ENCODE data around the gene ABCA5. TPM values are rescaled to one million over a fixed set of nuclear protein-coding genes. Genes with fewer than 3 reads are reported as not detected.

The ABCA5 gene
- total RNA-seq, 1 experiment from 2014 or later = 4.5 TPM

DNA sequence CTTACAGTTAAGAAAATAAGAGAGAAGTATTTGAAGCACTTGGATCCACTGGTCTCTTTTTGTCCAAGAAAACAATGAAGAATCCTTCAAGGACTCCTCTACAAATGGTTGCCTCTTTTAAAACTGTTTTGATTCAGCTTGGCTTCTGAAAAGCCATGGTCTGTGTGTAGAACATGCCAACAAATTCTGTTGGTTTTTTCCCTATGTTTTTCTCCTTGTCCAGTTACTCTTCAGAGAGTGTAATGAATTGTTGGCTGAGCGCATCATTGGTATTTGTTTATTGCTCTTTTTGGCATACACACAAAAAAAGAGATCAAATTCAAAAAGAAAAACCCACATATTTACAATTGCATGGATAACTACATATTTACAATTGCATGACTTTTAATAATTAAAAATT, 98.4 kb downstream of the ABCA5 start, which contains the start of gene ABCA10:
Gene ABCA10 (minus strand): TSS at position 249 of the 400 bp plus-strand sequence. CDS start 3,466 bp downstream, outside the sequence.
- Histone ChIP-seq H4K8ac (replicated peaks; ENCODE audit: insufficient read length, low read depth, low read length) (no peak within 1 kb of the TSS), H3K4me1 (ENCODE audit: insufficient read depth, low read length) (no peaks in the 10 kb centered on the region), H3K18ac (ENCODE audit: insufficient read length, low read depth, low read length) (no peak within 1 kb of the TSS), H3K4me2 (ENCODE audit: insufficient read depth, insufficient read length, low read length) (no peak within 1 kb of the TSS), H2AFZ (ENCODE audit: low read length) (no peak within 1 kb of the TSS), H4K5ac (ENCODE audit: insufficient read length, low read depth, low read length) (no peak within 1 kb of the TSS), H2BK20ac (ENCODE audit: low read depth, low read length, poor library complexity, severe bottlenecking) (no peak within 1 kb of the TSS), H3K9ac (ENCODE audit: extremely low read depth, insufficient read length, low read length) (no peak within 1 kb of the TSS), H3K23ac (ENCODE audit: insufficient read length, low read depth, low read length) (no peak within 1 kb of the TSS), H3K56ac (ENCODE audit: insufficient read length, low read depth, low read length) (no peak within 1 kb of the TSS), H2BK15ac (ENCODE audit: low read depth, low read length) (no peak within 1 kb of the TSS), H3T11ph (ENCODE audit: low read length) (no peak within 1 kb of the TSS), H2BK5ac (ENCODE audit: insufficient read length, low read length) (no peak within 1 kb of the TSS), H2BK120ac (ENCODE audit: low read depth, low read length, poor library complexity, severe bottlenecking) (no peak within 1 kb of the TSS), H3K4ac (ENCODE audit: low read depth, low read length) (no peak within 1 kb of the TSS), H3K27ac (ENCODE audit: insufficient read length, low read depth, low read length) (no peak within 1 kb of the TSS), H3K23me2 (ENCODE audit: insufficient read length, low read depth, low read length, poor library complexity, severe bottlenecking) (no peaks in the 10 kb centered on the region), H3K79me2 (ENCODE audit: insufficient read depth, low read length) (no peaks in the 10 kb centered on the region), H4K20me1 (ENCODE audit: control insufficient read depth, insufficient read depth, insufficient read length) (no peaks in the 10 kb centered on the region), H3K27me3 (ENCODE audit: insufficient read depth, low read length) (no peaks in the 10 kb centered on the region), H3K14ac (ENCODE audit: insufficient read depth, low read length) (no peak within 1 kb of the TSS), H2BK12ac (ENCODE audit: insufficient read length, low read depth, low read length) (no peak within 1 kb of the TSS), H3K9me3 (ENCODE audit: control insufficient read depth, low read depth, low read length) (no peaks in the 10 kb centered on the region), H3K79me1 (ENCODE audit: insufficient read depth, low read depth, low read length, poor library complexity, severe bottlenecking) (no peaks in the 10 kb centered on the region), H4K91ac (ENCODE audit: insufficient read length, low read depth, low read length) (no peak within 1 kb of the TSS), H2AK5ac (ENCODE audit: insufficient read length, low read length) (no peak within 1 kb of the TSS)
- WGBS (ENCODE audit: extremely low coverage, insufficient read length, low lambda C conversion rate) = no CpG with 5 or more reads among the region's 1 CpG
- TF ChIP-seq, protein P1, sequence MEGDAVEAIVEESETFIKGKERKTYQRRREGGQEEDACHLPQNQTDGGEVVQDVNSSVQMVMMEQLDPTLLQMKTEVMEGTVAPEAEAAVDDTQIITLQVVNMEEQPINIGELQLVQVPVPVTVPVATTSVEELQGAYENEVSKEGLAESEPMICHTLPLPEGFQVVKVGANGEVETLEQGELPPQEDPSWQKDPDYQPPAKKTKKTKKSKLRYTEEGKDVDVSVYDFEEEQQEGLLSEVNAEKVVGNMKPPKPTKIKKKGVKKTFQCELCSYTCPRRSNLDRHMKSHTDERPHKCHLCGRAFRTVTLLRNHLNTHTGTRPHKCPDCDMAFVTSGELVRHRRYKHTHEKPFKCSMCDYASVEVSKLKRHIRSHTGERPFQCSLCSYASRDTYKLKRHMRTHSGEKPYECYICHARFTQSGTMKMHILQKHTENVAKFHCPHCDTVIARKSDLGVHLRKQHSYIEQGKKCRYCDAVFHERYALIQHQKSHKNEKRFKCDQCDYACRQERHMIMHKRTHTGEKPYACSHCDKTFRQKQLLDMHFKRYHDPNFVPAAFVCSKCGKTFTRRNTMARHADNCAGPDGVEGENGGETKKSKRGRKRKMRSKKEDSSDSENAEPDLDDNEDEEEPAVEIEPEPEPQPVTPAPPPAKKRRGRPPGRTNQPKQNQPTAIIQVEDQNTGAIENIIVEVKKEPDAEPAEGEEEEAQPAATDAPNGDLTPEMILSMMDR (conservative IDR thresholded peaks at IDR 0.05) = no peak
- Mint-ChIP-seq H3K36me3 (ENCODE audit: insufficient read depth in 1 of 3, low read depth in 3 of 3) (peaks cover 0 to 7% (median 0%) of the 10 kb centered on the region in 3 experiments; a peak in 1 of 7 replicates), H3K27ac (no peak within 1 kb of the TSS), H3K4me1 (no peaks in the 10 kb centered on the region), H3K4me3 (no peak within 1 kb of the TSS), H3K27me3 (ENCODE audit: low read depth) (no peaks in the 10 kb centered on the region), H3K9me3 (peaks cover 4% of the 10 kb centered on the region in 2 experiments; a peak in 4 of 5 replicates)
- DNase-seq = no peak

Measured in H9 (cell line).